RPMI8226 (cell line): ENCODE data around the gene CCDC83.
"Not testable (repeated sequence)": the region's sequence is repeated elsewhere in the genome, so short reads cannot be mapped to it uniquely, and the experiment has no call there.

ENCODE experiments used
- DNase-seq: peaks from one replicate; pipeline ENCODE4 v3.0.0-alpha.2; 2015

CCDC83 gene

GRCh38 chr11:85946221-85946620 is 91.0 kb downstream of the CCDC83 start:
- DNase-seq: no peak

- peak; percentile 94 for DNase-seq
Measured at GRCh38 chr11:85947431-85948272, 92.5 kb downstream of the CCDC83 start.

- no peak for DNase-seq
Measured at GRCh38 chr11:85948884-85949283, 93.7 kb downstream of the CCDC83 start.

GRCh38 chr11:85949798-85950197 is 94.6 kb downstream of the CCDC83 start:
- no peak for DNase-seq

GRCh38 chr11:85950317-85951048 is 95.3 kb downstream of the CCDC83 start:
- DNase-seq: no peak

- DNase-seq: no peak
Measured at GRCh38 chr11:85951049-85951405, 95.8 kb downstream of the CCDC83 start.

- DNase-seq: no peak
Measured at GRCh38 chr11:85951428-85952107, 96.4 kb downstream of the CCDC83 start.

GRCh38 chr11:85952108-85952485 is 96.9 kb downstream of the CCDC83 start:
- DNase-seq: not testable (repeated sequence)

- DNase-seq: no peak
Measured at GRCh38 chr11:85953491-85954143, 98.4 kb downstream of the CCDC83 start.

- no peak for DNase-seq
Measured at GRCh38 chr11:85955531-85955930, 100.3 kb downstream of the CCDC83 start.

- DNase-seq: no peak
Measured at GRCh38 chr11:85960678-85961077, 105.5 kb downstream of the CCDC83 start.

GRCh38 chr11:85961130-85961529 is 105.9 kb downstream of the CCDC83 start:
- no peak for DNase-seq

GRCh38 chr11:85961930-85962363 is 106.8 kb downstream of the CCDC83 start:
- no peak for DNase-seq

- no peak for DNase-seq
Measured at GRCh38 chr11:85965202-85965601, 110.0 kb downstream of the CCDC83 start.

- DNase-seq: no peak
Measured at GRCh38 chr11:85967457-85967856, 112.3 kb downstream of the CCDC83 start.
